Measurements from ENCODE around the gene RAB34. TPM values are rescaled to one million over a fixed set of nuclear protein-coding genes. Genes with fewer than 3 reads are reported as not detected.
A peak's percentile ranks its signal among the peaks of the same experiment; 100 is the strongest.

RAB34 gene
- total and polyA plus RNA-seq, 9 of the 15 experiments (the other 6 are each of a cell fraction or from before 2014, with no cell fraction given): 0.07 to 3.8 (median 0.46) TPM; not detected in 1

DNA sequence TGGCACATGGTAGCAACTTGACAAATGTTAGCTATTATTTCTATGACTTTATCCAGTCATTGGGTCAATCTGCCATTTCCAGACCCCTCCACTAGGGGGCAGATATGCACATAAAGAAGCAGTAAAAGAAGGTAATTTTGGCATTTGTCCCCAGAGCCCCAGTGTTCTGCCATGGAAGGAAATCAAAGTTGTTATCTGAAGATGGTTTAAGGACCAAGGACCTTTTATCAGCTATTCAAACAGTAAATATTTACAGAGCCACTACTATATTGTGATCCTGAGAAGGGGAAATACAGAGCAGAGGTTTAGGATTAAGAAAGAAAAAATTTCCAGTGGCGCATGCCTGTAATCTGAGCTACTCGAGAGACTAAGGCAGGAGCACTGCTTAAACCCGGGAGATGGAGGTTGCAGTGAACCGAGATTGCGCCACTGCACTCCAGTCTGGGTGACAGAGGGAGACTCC, 46.2 kb upstream of the RAB34 start (continued):
- TF ChIP-seq STAT6 (CRISPR knock-in tag; IDR thresholded peaks at IDR 0.05) (no peak), E2F1 (CRISPR knock-in tag; IDR thresholded peaks at IDR 0.05) (0 out of 2 replicates have a peak, but pooled peaks have one; percentile 14), CTBP1 (IDR thresholded peaks at IDR 0.05; ENCODE audit: borderline replicate concordance) (peak; percentile 36; the same call in 1 of the 2 replicates), HDAC6 (IDR thresholded peaks at IDR 0.05; ENCODE audit: low read depth, low read length) (no peak)

DNA sequence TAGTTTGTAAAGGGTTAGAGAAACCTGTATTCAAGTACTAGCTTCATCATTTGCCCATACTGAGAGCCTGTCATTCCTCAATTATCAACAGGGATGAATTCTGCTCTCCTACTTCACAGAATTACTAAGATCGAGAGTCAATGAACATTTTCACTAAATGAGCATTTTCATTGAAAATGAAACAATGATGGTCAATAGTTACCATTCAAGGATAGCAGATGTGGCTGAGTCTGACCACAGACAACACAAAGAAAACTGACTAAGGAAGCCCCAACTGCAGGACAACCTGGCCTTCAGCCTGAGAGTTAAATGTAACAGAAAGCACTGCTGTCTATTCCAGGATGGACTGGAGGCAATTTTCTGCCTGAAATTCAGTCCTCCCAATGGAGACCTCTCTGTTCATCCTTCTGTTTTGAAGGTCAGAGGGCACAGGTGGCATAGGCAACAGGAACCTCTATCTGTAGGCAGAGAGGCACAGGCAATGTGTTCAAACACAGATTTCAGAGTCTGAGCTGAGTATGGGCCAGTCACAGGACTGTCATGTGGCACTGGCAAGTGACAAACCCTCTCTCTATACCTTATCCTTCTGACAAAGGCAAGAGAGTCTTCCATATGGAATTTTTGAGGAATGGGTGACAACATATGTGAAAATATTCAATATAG, 45.6 kb upstream of the RAB34 start:
- no peak overlapping the region for H2AFZ ChIP-seq (ENCODE audit: low read depth, low read length)
- DNase-seq (ENCODE audit: extremely low read depth in 1 of 4, low spot score in 3 of 4): no peak
- no peak for FAIRE-seq
- no peak overlapping the region for H3K9ac ChIP-seq (ENCODE audit: insufficient read depth in 1 of 2, low read depth in 2 of 2, low read length in 2 of 2)
- H3K27me3 ChIP-seq (ENCODE audit: control insufficient read depth in 2 of 2, insufficient read depth in 2 of 2, low read length in 2 of 2): no peaks in the 10 kb centered on the region
- H3K4me3 ChIP-seq: no peak overlapping the region
- BruUV-seq (replicated peaks): no TSS peak
- ChIA-PET CTCF (ENCODE audit: low intra/inter-chr PET ratio) (interaction anchor here (0.6 to 1.9 kb wide), 7 partner anchors 10 to 348 kb away, joined by 3 to 10 read pairs (median 3); partner anchors contain the start of gene FLOT2), POLR2A (interaction anchor here (0.5 to 4.0 kb wide), 17 partner anchors 9 to 192 kb away, joined by 3 to 47 read pairs (median 3); partner anchors contain the start of genes FAM222B, FLOT2, NEK8 and PROCA1)
- H3K4me1 ChIP-seq (replicated peaks in 1 of 2; ENCODE audit: control insufficient read depth in 2 of 2, insufficient read depth in 2 of 2, low read length in 2 of 2): peaks cover 3 to 8% of the 10 kb centered on the region in 2 experiments; a peak in 2 of 5 replicates
- H3K79me2 ChIP-seq (ENCODE audit: control insufficient read depth, insufficient read depth, low read length): peaks cover 21% of the 10 kb centered on the region
- H3K9me3 ChIP-seq (replicated peaks; ENCODE audit: control insufficient read depth, insufficient read depth, low read depth, low read length): no peaks in the 10 kb centered on the region
- in situ Hi-C loops (cut with MboI): no loop called here
- intact Hi-C loops (cut with micrococcal nuclease): loop anchor here (1.0 to 5.0 kb wide), 4 partner anchors 78 to 153 kb away; partner anchors contain the start of gene DHRS13
- peaks cover 82% of the 10 kb centered on the region for H3K36me3 ChIP-seq (ENCODE audit: control insufficient read depth, insufficient read depth, low read length)
- whole genome bisulfite sequencing (ENCODE audit: insufficient coverage, low coverage, missing lambda C conversion rate): 80% methylated on average over 1 of the region's 1 CpG
- no peak overlapping the region for H3K27ac ChIP-seq (ENCODE audit: extremely low read depth, low read depth, low read length)
- H3K4me2 ChIP-seq (ENCODE audit: insufficient read depth, low read length): no peak overlapping the region
- H3K9me1 ChIP-seq (ENCODE audit: control insufficient read depth, insufficient read depth, low read length): no peaks in the 10 kb centered on the region
- peak; percentile 35 for ATAC-seq
- H4K20me1 ChIP-seq (replicated peaks; ENCODE audit: control insufficient read depth, insufficient read depth, low read length): 0 out of 2 replicates have a peak, but pooled peaks cover 6% of the 10 kb centered on the region
- TF ChIP-seq ELF1 (tag; IDR thresholded peaks at IDR 0.05) (no peak), MNT (conservative IDR thresholded peaks at IDR 0.05) (no peak), CBFB (CRISPR knock-in tag; IDR thresholded peaks at IDR 0.05) (peak; percentile 37; the same call in 1 of the 2 replicates), TRIM24 (IDR thresholded peaks at IDR 0.05) (no peak), FOXK1 (CRISPR knock-in tag; IDR thresholded peaks at IDR 0.05; ENCODE audit: borderline replicate concordance) (0 out of 2 replicates have a peak, but pooled peaks have one; percentile 67), ZNF23 (CRISPR knock-in tag; IDR thresholded peaks at IDR 0.05) (no peak)
- TF ChIP-seq, protein P1, sequence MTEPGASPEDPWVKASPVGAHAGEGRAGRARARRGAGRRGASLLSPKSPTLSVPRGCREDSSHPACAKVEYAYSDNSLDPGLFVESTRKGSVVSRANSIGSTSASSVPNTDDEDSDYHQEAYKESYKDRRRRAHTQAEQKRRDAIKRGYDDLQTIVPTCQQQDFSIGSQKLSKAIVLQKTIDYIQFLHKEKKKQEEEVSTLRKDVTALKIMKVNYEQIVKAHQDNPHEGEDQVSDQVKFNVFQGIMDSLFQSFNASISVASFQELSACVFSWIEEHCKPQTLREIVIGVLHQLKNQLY (CRISPR knock-in tag; conservative IDR thresholded peaks at IDR 0.05): peak in 1 of 2 experiments; percentile 77; a peak in 1 of 4 replicates
